IgD-negative memory B cell (primary cell): ENCODE measurements around the gene AK8. TPM values are rescaled to one million over a fixed set of nuclear protein-coding genes. Genes with fewer than 3 reads are reported as not detected.
A peak's percentile ranks its signal among the peaks of the same experiment; 100 is the strongest.

Experiments used
- H3K27ac Mint-ChIP-seq, 3 donors: one replicate each; pipeline ENCODE4 v1.8.0; 2020 to 2022; ENCODE audit warnings: mild to moderate bottlenecking in 3 of 3, mixed read lengths in 3 of 3, moderate library complexity in 1 of 3
- H3K27me3 Mint-ChIP-seq: one replicate; pipeline ENCODE4 v1.8.0; 2021; ENCODE audit warnings: mixed read lengths
- H3K36me3 Mint-ChIP-seq: one replicate; pipeline ENCODE4 v1.8.0; 2020; ENCODE audit warnings: mild to moderate bottlenecking, mixed read lengths
- H3K4me1 Mint-ChIP-seq, 3 donors: one replicate each; pipeline ENCODE4 v1.8.0; 2020 to 2022; ENCODE audit warnings: mixed read lengths in 3 of 3, mild to moderate bottlenecking in 1 of 3
- H3K4me3 Mint-ChIP-seq, 4 donors: one replicate each; pipeline ENCODE4 v1.8.0; 2020 to 2022; ENCODE audit warnings: mild to moderate bottlenecking in 4 of 4, mixed read lengths in 4 of 4, moderate library complexity in 3 of 4
- H3K9me3 Mint-ChIP-seq, 3 donors: one replicate each; pipeline ENCODE4 v1.8.0; 2020 to 2021; ENCODE audit warnings: mixed read lengths in 3 of 3, mild to moderate bottlenecking in 1 of 3
- polyA plus RNA-seq: library from polyadenylated mRNA; unstranded; fragments of 300-500 nt; fragmentation: Illumina TruSeq; gene quantifications from one replicate; pipeline ENCODE4 v1.2.3, GENCODE V29; 2021

The AK8 gene
- polyA plus RNA-seq, 1 donor from 2014 or later, result 11.8 TPM

- Mint-ChIP-seq H3K36me3 (peaks cover 6% of the 10 kb centered on the region), H3K27me3 (no peaks in the 10 kb centered on the region), H3K9me3 (no peaks in the 10 kb centered on the region), H3K27ac (no peak overlapping the region), H3K4me1 (peaks cover 2 to 7% (median 5%) of the 10 kb centered on the region in 3 donors), H3K4me3 (no peak overlapping the region)
Observed at GRCh38 chr9:132896906-132897305, 18.8 kb upstream of the AK8 start.

- Mint-ChIP-seq H3K27me3 (no peaks in the 10 kb centered on the region), H3K4me3 (no peak overlapping the region), H3K27ac (no peak overlapping the region), H3K36me3 (peaks cover 4% of the 10 kb centered on the region), H3K9me3 (no peaks in the 10 kb centered on the region), H3K4me1 (peaks cover 0 to 7% (median 2%) of the 10 kb centered on the region in 3 donors)
Observed at GRCh38 chr9:132896264-132896663, 18.2 kb upstream of the AK8 start.

GRCh38 chr9:132894862-132895835 lies 17.1 kb upstream of the AK8 start:
- Mint-ChIP-seq H3K27ac (no peak overlapping the region), H3K4me1 (peaks cover 0 to 7% (median 2%) of the 10 kb centered on the region in 3 donors), H3K9me3 (no peaks in the 10 kb centered on the region), H3K4me3 (no peak overlapping the region), H3K27me3 (no peaks in the 10 kb centered on the region), H3K36me3 (peaks cover 3% of the 10 kb centered on the region)

DNA sequence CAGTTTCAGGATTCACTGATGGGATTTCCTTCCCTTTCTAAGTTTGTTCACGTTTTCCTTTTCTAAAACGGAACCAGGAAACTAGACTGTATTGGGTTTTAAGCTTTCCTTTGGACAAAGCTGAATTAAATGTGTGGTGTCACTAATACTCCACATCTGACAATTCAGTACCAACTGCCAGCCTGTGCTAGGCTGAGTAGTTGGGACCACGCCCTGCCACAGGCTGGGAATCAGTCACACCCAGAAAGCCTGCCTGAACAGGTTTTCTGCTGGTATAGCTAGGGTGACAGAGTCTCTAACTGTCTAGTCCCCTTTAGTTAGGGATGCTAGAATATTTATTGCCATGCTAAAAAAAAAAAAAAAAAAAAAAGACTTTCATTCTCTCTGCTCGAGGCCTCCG lies 16.3 kb upstream of the AK8 start:
- no peaks in the 10 kb centered on the region for H3K36me3 Mint-ChIP-seq
- H3K9me3 Mint-ChIP-seq, result no peaks in the 10 kb centered on the region
- H3K4me3 Mint-ChIP-seq, result no peak overlapping the region
- H3K27me3 Mint-ChIP-seq, result no peaks in the 10 kb centered on the region
- H3K27ac Mint-ChIP-seq, result peak overlapping the region in 1 of 3 donors; percentile 80
- H3K4me1 Mint-ChIP-seq, result peaks cover 4 to 10% (median 5%) of the 10 kb centered on the region in 3 donors

- H3K27ac Mint-ChIP-seq, result peak overlapping the region in 2 of 3 donors; percentile 34 to 67
- no peak overlapping the region for H3K4me3 Mint-ChIP-seq
- H3K9me3 Mint-ChIP-seq, result no peaks in the 10 kb centered on the region
- peaks cover 15 to 22% (median 17%) of the 10 kb centered on the region in 3 donors for H3K4me1 Mint-ChIP-seq
- H3K27me3 Mint-ChIP-seq, result no peaks in the 10 kb centered on the region
- H3K36me3 Mint-ChIP-seq, result peaks cover 2% of the 10 kb centered on the region
Observed at GRCh38 chr9:132892400-132892799, 14.3 kb upstream of the AK8 start.

DNA sequence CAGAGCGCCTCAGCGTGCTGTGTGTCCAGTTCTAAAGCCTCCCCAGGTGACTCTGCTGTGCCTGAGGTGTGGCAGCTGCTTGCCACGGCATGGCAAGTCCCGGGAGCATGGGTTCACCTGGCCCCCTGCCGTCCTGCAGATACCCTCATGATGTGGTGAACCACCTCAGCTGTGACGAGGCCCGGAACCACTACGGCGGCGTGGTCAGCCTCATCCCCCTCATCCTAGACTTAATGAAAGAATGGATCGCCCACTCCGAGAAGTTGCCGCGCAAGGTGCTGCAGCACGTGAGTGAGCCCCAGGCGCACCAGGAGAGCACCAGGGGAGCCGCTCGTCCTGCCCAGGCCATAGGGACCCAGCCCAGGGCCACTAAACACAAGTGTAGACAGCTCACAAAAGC lies 10.1 kb upstream of the AK8 start:
- H3K27ac Mint-ChIP-seq, result peak overlapping the region; percentile 95 to 96 (median 96)
- H3K9me3 Mint-ChIP-seq, result no peaks in the 10 kb centered on the region
- peaks cover 16 to 22% (median 20%) of the 10 kb centered on the region in 3 donors for H3K4me1 Mint-ChIP-seq
- H3K27me3 Mint-ChIP-seq, result no peaks in the 10 kb centered on the region
- H3K4me3 Mint-ChIP-seq, result peak overlapping the region; percentile 75 to 92 (median 90)
- peaks cover 2% of the 10 kb centered on the region for H3K36me3 Mint-ChIP-seq

DNA sequence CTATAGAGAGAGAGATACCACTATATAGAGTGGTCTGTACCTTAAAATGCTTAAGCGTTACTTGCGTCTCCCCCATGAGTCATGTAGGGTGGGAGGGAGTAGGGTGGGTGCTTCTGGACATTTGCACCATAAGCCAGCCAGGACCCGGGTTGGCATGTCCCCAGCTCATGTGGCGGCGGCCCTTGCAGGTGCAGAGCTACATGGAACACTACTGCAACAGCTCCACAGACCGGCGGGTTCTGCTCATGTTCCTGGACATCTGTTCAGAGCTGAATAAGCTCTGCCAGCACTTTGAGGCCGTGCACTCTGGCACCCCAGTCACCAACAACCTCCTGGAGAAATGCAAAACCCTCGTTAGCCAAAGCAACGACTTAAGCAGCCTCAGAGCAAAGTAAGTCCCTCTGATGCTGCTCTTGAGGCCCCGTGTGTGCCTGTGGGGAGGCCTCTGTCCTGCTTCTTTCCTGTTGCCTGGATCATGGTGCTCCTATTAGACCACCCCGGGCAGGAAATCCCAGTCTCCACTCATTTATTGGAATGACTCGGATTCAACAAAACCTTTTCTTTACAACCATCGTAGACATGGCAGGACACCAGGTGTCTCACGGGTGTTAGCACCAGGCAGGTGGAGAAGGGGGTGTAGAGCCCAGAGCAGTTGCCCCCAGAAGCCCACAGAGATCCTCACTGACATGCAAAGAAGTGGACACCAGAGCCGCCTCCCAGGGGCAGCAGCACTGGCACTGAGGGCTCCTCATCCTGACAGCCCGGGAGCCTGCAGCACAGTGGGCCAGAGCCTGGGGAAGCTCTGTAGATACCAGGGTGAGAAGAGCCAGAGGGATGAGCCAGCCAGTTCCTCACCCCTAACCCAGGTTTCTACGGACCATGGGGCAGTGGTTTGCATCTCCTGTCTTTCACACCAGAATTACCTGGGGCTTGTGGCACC lies 9.4 kb upstream of the AK8 start:
- Mint-ChIP-seq H3K27me3 (no peaks in the 10 kb centered on the region), H3K27ac (peak overlapping the region in 2 of 3 donors; percentile 53 to 95), H3K4me1 (peaks cover 16 to 20% (median 20%) of the 10 kb centered on the region in 3 donors), H3K9me3 (no peaks in the 10 kb centered on the region), H3K36me3 (peaks cover 2% of the 10 kb centered on the region), H3K4me3 (peak overlapping the region in 2 of 4 donors; percentile 39 to 92)

GRCh38 chr9:132886334-132886725 lies 8.2 kb upstream of the AK8 start:
- Mint-ChIP-seq H3K36me3 (peaks cover 2% of the 10 kb centered on the region), H3K27me3 (no peaks in the 10 kb centered on the region), H3K4me3 (peak overlapping the region in 2 of 4 donors; percentile 4 to 23), H3K4me1 (peaks cover 16 to 20% (median 20%) of the 10 kb centered on the region in 3 donors), H3K9me3 (no peaks in the 10 kb centered on the region), H3K27ac (peak overlapping the region in 1 of 3 donors; percentile 80)

DNA sequence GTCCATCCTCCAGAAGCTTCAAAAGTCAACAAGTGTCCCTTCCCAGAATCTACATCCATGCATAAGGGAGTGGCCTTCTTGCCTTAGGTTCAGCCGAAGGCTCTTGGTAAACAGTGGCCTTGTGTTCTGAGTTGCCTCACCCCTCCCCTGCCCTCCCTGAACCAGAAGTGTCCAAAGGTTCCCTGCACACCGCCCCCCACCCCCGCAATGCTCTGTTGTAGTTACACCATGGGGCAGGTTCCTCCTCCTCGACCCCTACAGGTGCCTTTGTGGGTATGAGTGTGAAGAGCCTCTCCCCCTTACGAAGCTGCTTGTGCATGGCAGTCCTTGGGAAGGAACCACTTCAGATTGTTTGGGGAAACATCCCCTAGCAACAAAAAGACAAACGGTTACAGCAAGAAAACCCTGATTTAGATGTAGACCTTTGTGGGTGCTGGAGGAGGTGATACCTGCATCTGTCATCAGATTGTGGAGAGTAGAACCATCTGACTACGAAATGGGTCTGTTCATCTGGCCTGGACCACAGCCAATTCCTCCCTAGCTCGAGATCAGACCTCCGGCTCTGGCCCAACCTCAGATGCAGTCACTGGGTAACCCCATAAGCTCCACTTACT lies 7.7 kb upstream of the AK8 start:
- Mint-ChIP-seq H3K4me1 (peaks cover 16 to 20% (median 20%) of the 10 kb centered on the region in 3 donors), H3K4me3 (peak overlapping the region in 2 of 4 donors; percentile 4 to 84), H3K27ac (peak overlapping the region in 1 of 3 donors; percentile 80), H3K27me3 (no peaks in the 10 kb centered on the region), H3K9me3 (no peaks in the 10 kb centered on the region), H3K36me3 (peaks cover 2% of the 10 kb centered on the region)

DNA sequence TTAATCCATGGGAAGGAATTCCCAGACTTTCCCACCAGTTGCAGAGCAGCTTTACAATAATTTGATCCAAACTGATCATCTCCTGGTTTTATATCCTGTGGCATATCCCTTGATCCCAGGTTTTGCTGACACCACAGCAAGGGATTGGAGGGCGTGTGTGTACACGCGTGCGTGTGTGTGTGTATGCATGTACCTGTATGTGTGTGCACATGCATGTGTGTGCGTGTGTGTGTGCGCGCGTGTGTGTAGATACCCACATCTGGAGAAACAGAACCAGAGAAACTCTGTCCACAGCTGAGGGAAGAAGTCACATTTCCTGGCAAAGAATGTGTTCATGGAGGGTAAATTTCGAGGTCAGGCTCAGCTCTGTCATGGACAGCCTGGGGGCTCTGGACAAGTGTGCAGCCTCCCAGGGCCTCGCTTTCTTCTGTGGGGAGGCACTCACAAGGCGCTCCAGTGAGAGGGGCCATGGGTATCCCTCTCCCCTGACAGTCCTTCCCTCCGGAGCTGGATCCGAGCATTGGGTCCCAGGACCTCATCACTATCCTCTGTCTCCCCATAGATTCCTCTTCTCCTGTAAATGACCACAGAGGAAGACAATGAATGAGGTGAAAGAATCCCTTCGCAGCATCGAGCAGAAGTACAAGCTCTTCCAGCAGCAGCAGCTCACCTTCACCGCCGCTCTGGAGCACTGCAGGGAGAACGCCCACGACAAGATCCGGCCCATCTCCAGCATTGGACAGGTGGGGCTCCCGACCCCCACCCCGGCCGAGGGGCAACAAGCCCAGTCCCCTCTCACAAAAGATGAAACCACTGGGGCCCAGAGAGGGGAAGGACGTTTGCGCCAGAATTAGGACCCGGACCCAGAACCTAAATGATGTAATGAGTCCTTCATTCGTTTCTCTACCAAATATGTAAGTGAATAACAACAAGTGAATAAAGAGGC lies 5.5 kb upstream of the AK8 start:
- no peak overlapping the region for H3K27ac Mint-ChIP-seq
- H3K36me3 Mint-ChIP-seq, result peaks cover under 1% of the 10 kb centered on the region
- no peaks in the 10 kb centered on the region for H3K9me3 Mint-ChIP-seq
- peak overlapping the region in 2 of 4 donors; percentile 23 to 55 for H3K4me3 Mint-ChIP-seq
- H3K27me3 Mint-ChIP-seq, result no peaks in the 10 kb centered on the region
- H3K4me1 Mint-ChIP-seq, result peaks cover 15 to 25% (median 21%) of the 10 kb centered on the region in 3 donors

GRCh38 chr9:132882616-132883015 lies 4.5 kb upstream of the AK8 start:
- Mint-ChIP-seq H3K4me1 (peaks cover 11 to 19% (median 14%) of the 10 kb centered on the region in 3 donors), H3K4me3 (no peak overlapping the region), H3K27me3 (no peaks in the 10 kb centered on the region), H3K36me3 (no peaks in the 10 kb centered on the region), H3K27ac (peak overlapping the region in 2 of 3 donors; percentile 13 to 32), H3K9me3 (no peaks in the 10 kb centered on the region)

DNA sequence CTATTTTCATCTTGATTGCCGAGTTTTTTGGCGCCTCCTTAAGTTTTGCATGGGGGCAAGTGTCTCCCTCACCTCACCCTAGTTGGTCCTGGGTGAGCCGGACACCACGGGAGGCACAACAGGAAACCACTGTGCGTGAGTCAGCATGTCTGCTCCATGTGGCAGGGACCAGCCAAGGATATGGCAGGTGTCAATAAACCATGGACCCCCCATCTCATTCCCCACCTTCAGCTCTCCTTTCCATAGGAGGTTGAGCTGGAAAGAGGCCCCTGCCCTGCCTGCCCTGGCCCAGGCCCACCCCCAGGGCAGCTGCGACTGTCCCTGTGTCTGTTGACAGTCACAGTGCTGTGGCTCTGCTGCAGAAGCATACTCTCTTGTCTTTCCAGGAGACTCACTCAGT lies 3.7 kb upstream of the AK8 start:
- Mint-ChIP-seq H3K9me3 (no peaks in the 10 kb centered on the region), H3K27me3 (no peaks in the 10 kb centered on the region), H3K27ac (peak overlapping the region in 2 of 3 donors; percentile 32 to 53), H3K36me3 (no peaks in the 10 kb centered on the region), H3K4me3 (peak overlapping the region in 1 of 4 donors; percentile 43), H3K4me1 (peaks cover 9 to 19% (median 14%) of the 10 kb centered on the region in 3 donors)

GRCh38 chr9:132880324-132880661 lies 2.2 kb upstream of the AK8 start:
- H3K4me3 Mint-ChIP-seq, result peak overlapping the region in 1 of 4 donors; percentile 97
- H3K27ac Mint-ChIP-seq, result peak overlapping the region in 2 of 3 donors; percentile 88 to 98
- H3K27me3 Mint-ChIP-seq, result peaks cover 2% of the 10 kb centered on the region
- no peaks in the 10 kb centered on the region for H3K36me3 Mint-ChIP-seq
- no peaks in the 10 kb centered on the region for H3K9me3 Mint-ChIP-seq
- peaks cover 7 to 14% (median 10%) of the 10 kb centered on the region in 3 donors for H3K4me1 Mint-ChIP-seq
